ENCODE results near the gene UCK1.
A peak's percentile ranks its signal among the peaks of the same experiment; 100 is the strongest.

Gene UCK1

DNA sequence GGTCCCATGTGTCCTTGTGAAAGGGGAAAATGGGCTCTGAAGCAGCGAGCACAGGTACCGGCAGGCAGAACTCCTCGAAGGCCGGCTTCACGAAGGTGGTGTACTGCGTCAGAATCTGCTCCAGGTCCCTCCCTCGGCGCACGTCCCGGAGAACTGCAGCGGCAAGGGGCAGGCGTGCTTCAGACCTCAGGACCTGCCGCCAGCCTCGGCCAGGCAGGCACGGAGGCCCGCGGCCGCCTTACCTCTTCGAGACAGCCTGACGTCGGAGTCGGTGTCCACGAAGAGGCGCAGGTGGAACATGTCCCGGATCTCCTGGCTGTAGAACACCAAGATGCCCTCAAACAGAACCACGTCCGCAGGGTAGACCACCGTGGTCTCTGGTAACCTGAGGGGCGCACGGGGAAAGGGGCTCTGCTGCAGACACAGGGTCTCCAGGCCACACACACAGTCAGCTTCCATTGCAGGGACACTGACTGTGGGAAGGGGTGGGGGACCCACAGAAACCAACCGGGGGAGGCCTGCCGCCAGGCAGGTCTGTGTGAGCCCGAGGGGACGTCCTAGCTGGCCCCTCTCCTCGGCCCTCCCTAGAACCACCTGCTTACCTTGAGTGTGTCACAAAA, 2.1 kb downstream of the UCK1 start:
- peaks cover 15% of the 10 kb centered on the region; the same call in 1 of the 2 replicates for H3K36me3 ChIP-seq (ENCODE audit: insufficient read depth, low read length)

DNA sequence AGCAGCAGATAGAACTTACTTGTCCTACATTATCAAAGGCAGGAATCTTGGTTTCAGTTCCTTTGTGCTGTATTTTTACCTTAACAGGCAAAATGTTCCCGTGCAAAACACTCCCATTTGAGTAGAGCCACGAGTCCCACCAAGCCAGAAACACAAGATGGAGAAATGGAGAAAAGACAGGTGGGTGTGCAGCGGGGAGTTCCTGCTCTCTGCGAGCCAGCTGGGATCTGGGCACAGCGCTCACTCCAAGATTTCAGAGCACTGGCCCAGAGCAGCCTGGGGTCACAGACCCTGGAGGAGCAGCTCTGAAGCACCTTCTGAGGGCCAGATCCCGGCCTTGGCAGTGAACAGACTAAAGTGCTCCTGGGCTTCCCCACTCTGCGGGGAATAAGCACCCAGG, 2.9 kb downstream of the UCK1 start:
- Histone ChIP-seq H3K4me1 (ENCODE audit: insufficient read depth, low read length, poor library complexity, severe bottlenecking) (peaks cover 6% of the 10 kb centered on the region), H3K36me3 (ENCODE audit: insufficient read depth, low read length) (peaks cover 23% of the 10 kb centered on the region; the same call in 1 of the 2 replicates), H3K9me3 (ENCODE audit: insufficient read depth, low read depth, low read length) (no peaks in the 10 kb centered on the region), H2AFZ (ENCODE audit: low read length) (no peak overlapping the region), H4K20me1 (ENCODE audit: insufficient read depth, low read length, poor library complexity, severe bottlenecking) (peaks cover 4% of the 10 kb centered on the region), H3K9me2 (replicated peaks; ENCODE audit: low read depth, low read length) (no peaks in the 10 kb centered on the region), H3K79me2 (ENCODE audit: insufficient read depth, low read length) (peaks cover 27% of the 10 kb centered on the region), H3K9ac (ENCODE audit: low read depth, low read length, poor library complexity, severe bottlenecking) (no peak overlapping the region), H3K27me3 (ENCODE audit: insufficient read depth, low read length, poor library complexity, severe bottlenecking) (no peaks in the 10 kb centered on the region), H3K4me2 (ENCODE audit: low read depth, low read length, poor library complexity, severe bottlenecking) (no peak overlapping the region), H3F3A (ENCODE audit: low read depth) (no peaks in the 10 kb centered on the region), H3K4me3 (ENCODE audit: low read length, poor library complexity, severe bottlenecking) (no peak overlapping the region)
- TF ChIP-seq EZH2phosphoT487 (IDR thresholded peaks at IDR 0.05; ENCODE audit: borderline replicate concordance) (no peak), CTCF (conservative IDR thresholded peaks at IDR 0.05; ENCODE audit: low read length) (no peak)

More for the DNA sequence above, 2.1 kb downstream of the UCK1 start:
- Histone ChIP-seq H3K79me2 (ENCODE audit: insufficient read depth, low read length) (peaks cover 27% of the 10 kb centered on the region), H3K9me2 (replicated peaks; ENCODE audit: low read depth, low read length) (no peaks in the 10 kb centered on the region), H3K9ac (ENCODE audit: low read depth, low read length, poor library complexity, severe bottlenecking) (peak overlapping the region; percentile 77), H3F3A (ENCODE audit: low read depth) (no peaks in the 10 kb centered on the region), H3K4me3 (ENCODE audit: low read length, poor library complexity, severe bottlenecking) (peak overlapping the region; percentile 76), H3K4me2 (ENCODE audit: low read depth, low read length, poor library complexity, severe bottlenecking) (peak overlapping the region; percentile 79), H3K4me1 (ENCODE audit: insufficient read depth, low read length, poor library complexity, severe bottlenecking) (peaks cover 6% of the 10 kb centered on the region), H3K9me3 (ENCODE audit: insufficient read depth, low read depth, low read length) (no peaks in the 10 kb centered on the region), H2AFZ (ENCODE audit: low read length) (no peak overlapping the region), H3K27me3 (ENCODE audit: insufficient read depth, low read length, poor library complexity, severe bottlenecking) (no peaks in the 10 kb centered on the region), H4K20me1 (ENCODE audit: insufficient read depth, low read length, poor library complexity, severe bottlenecking) (peaks cover 4% of the 10 kb centered on the region)
- TF ChIP-seq CTCF (conservative IDR thresholded peaks at IDR 0.05; ENCODE audit: low read length) (no peak), EZH2phosphoT487 (IDR thresholded peaks at IDR 0.05; ENCODE audit: borderline replicate concordance) (no peak)

DNA sequence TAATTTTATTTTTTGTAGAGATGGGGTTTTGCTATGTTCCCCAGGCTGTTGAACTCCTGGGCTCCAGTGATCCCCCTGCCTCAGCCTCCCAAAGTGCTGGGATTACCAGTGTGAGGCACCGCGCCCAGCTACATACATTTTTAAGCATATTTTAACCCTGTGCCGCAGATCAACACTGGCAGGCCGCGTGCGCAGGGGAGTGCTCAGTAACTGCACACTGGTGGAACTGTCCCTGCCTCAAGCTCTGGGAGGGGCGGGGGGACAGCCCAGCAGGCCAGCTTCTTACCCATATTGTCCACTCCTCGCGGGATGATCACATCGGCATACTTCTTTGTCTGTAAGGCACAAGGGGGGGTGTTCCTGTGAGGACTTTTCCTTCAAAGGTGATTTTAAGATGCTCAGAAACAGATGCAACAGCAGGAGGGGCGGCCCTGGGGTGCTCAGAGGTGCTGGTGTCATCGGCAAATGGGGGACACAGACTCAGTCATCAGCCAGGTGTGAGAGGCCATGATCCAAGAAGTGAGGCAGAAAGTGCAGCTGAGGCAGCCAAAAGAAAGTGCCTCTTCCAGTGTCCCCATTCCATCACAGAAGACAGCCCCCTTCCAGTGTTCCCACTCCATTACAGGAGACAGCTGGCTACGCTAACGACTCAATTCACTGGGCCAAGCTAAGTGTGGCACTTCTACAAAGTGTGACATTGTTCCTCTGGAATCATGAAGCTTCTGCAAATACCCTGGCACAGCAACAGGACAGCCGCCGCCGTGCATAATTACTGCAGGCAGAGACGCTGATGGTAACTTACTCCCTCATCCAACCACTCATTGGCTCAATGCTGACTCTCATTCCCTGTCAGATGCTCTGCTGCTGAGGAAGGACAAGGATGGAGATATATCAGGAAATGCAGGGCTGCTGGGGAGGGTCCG, 5.2 kb downstream of the UCK1 start:
- no peak for TF ChIP-seq EZH2phosphoT487 (IDR thresholded peaks at IDR 0.05; ENCODE audit: borderline replicate concordance)
- no peak for TF ChIP-seq CTCF (conservative IDR thresholded peaks at IDR 0.05; ENCODE audit: low read length)
- Histone ChIP-seq H3K9me2 (replicated peaks; ENCODE audit: low read depth, low read length) (no peaks in the 10 kb centered on the region), H3K4me3 (ENCODE audit: low read length, poor library complexity, severe bottlenecking) (no peak overlapping the region), H3K79me2 (ENCODE audit: insufficient read depth, low read length) (peaks cover 26% of the 10 kb centered on the region), H3K27me3 (ENCODE audit: insufficient read depth, low read length, poor library complexity, severe bottlenecking) (no peaks in the 10 kb centered on the region), H3K4me1 (ENCODE audit: insufficient read depth, low read length, poor library complexity, severe bottlenecking) (peaks cover 4% of the 10 kb centered on the region), H4K20me1 (ENCODE audit: insufficient read depth, low read length, poor library complexity, severe bottlenecking) (peaks cover 4% of the 10 kb centered on the region), H3K9ac (ENCODE audit: low read depth, low read length, poor library complexity, severe bottlenecking) (no peak overlapping the region), H3K9me3 (ENCODE audit: insufficient read depth, low read depth, low read length) (no peaks in the 10 kb centered on the region), H3K4me2 (ENCODE audit: low read depth, low read length, poor library complexity, severe bottlenecking) (no peak overlapping the region), H2AFZ (ENCODE audit: low read length) (no peak overlapping the region), H3F3A (ENCODE audit: low read depth) (no peaks in the 10 kb centered on the region), H3K36me3 (ENCODE audit: insufficient read depth, low read length) (peaks cover 38% of the 10 kb centered on the region; the same call in 1 of the 2 replicates)
